Measurements from ENCODE around the gene C4B.
"Not testable (repeated sequence)": the region's sequence is repeated elsewhere in the genome, so short reads cannot be mapped to it uniquely, and the experiment has no call there.

Gene C4B

GRCh38 chr6:31977816-31978431 is 36.7 kb upstream of the C4B start:
- DNase-seq (ENCODE audit: low read depth) = no peak
- no peak for TF ChIP-seq CTCF (IDR thresholded peaks at IDR 0.05; ENCODE audit: insufficient read depth, low read depth, low read length, missing control alignments)
- H3K4me3 ChIP-seq (ENCODE audit: low read depth, low read length) = no peak overlapping the region

- TF ChIP-seq CTCF (IDR thresholded peaks at IDR 0.05; ENCODE audit: insufficient read depth, low read depth, low read length, missing control alignments) = no peak
- H3K4me3 ChIP-seq (ENCODE audit: low read depth, low read length) = no peak overlapping the region
- no peak for DNase-seq (ENCODE audit: low read depth)
Observed at GRCh38 chr6:31978831-31979230, 35.8 kb upstream of the C4B start.

GRCh38 chr6:31979238-31979898 is 35.2 kb upstream of the C4B start:
- no peak overlapping the region for H3K4me3 ChIP-seq (ENCODE audit: low read depth, low read length)
- DNase-seq (ENCODE audit: low read depth) = no peak
- TF ChIP-seq CTCF (IDR thresholded peaks at IDR 0.05; ENCODE audit: insufficient read depth, low read depth, low read length, missing control alignments) = no peak

- not testable (repeated sequence) for DNase-seq (ENCODE audit: low read depth); H3K4me3 ChIP-seq (ENCODE audit: low read depth, low read length)
Observed at GRCh38 chr6:31980195-31980876, 34.3 kb upstream of the C4B start.

- not testable (repeated sequence) for DNase-seq (ENCODE audit: low read depth); H3K4me3 ChIP-seq (ENCODE audit: low read depth, low read length)
Observed at GRCh38 chr6:31980998-31981397, 33.6 kb upstream of the C4B start.

- not testable (repeated sequence) for H3K4me3 ChIP-seq (ENCODE audit: low read depth, low read length); DNase-seq (ENCODE audit: low read depth)
Observed at GRCh38 chr6:31981744-31982143, 32.9 kb upstream of the C4B start, which contains the start of gene C4A. C4A (plus strand) TSS chr6:31982057; CDS start chr6:31982108, 51 bp downstream.

GRCh38 chr6:31989363-31989762 is 25.2 kb upstream of the C4B start:
- H3K4me3 ChIP-seq (ENCODE audit: low read depth, low read length); DNase-seq (ENCODE audit: low read depth): not testable (repeated sequence)

- H3K4me3 ChIP-seq (ENCODE audit: low read depth, low read length); DNase-seq (ENCODE audit: low read depth): not testable (repeated sequence)
Observed at GRCh38 chr6:31994421-31994820, 20.2 kb upstream of the C4B start.

GRCh38 chr6:31996385-31996784 is 18.2 kb upstream of the C4B start:
- DNase-seq (ENCODE audit: low read depth); H3K4me3 ChIP-seq (ENCODE audit: low read depth, low read length): not testable (repeated sequence)

- not testable (repeated sequence) for DNase-seq (ENCODE audit: low read depth); H3K4me3 ChIP-seq (ENCODE audit: low read depth, low read length)
Observed at GRCh38 chr6:32002546-32003268, 11.9 kb upstream of the C4B start.

GRCh38 chr6:32003301-32003700 is 11.3 kb upstream of the C4B start:
- H3K4me3 ChIP-seq (ENCODE audit: low read depth, low read length); DNase-seq (ENCODE audit: low read depth): not testable (repeated sequence)

- not testable (repeated sequence) for H3K4me3 ChIP-seq (ENCODE audit: low read depth, low read length); DNase-seq (ENCODE audit: low read depth)
Observed at GRCh38 chr6:32004393-32004792, 10.2 kb upstream of the C4B start.

GRCh38 chr6:32004864-32005537 is 9.6 kb upstream of the C4B start:
- not testable (repeated sequence) for DNase-seq (ENCODE audit: low read depth); H3K4me3 ChIP-seq (ENCODE audit: low read depth, low read length)

GRCh38 chr6:32005538-32005880 is 9.1 kb upstream of the C4B start:
- not testable (repeated sequence) for H3K4me3 ChIP-seq (ENCODE audit: low read depth, low read length); DNase-seq (ENCODE audit: low read depth)

Measured in GM12865 (cell line).